ENCODE results near the gene DNHD1.

DNA sequence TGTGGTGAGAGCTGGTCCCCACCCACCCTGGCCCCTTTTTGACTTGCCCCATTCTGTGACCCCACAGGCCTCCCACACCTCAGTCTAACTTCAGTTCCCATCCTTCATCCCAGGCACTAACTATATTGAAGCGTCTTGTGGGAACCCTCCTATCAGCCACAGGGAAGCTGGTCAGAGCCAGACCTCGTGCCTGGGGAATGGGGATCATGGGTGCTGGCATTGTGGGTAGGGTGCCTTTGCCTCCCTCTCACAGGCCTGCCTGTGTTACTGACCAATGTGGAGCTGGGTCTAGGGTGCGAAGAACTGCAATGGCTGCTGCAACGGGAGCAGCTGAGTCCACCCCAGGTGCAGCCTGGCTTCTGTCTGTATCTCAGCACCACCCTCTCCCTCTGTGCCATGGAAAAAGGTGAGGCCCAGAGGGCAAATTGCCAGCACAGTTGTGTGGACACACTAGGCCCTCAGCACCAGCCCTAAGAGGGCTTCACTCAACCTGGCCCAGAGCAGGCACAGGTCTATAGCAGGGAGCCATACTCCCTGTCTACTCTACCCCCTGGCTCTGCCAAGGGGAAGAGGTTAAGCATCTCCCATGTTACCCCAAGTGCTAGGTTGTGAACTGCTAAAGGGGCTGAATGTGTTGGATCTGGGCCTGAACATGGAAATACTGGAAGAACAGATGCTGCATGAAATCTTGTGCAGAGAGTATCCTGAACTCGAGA, 69.1 kb downstream of the DNHD1 start:
- TF ChIP-seq POLR2A (IDR thresholded peaks at IDR 0.05; ENCODE audit: low read depth, low read length), result no peak
- TF ChIP-seq, protein P1, sequence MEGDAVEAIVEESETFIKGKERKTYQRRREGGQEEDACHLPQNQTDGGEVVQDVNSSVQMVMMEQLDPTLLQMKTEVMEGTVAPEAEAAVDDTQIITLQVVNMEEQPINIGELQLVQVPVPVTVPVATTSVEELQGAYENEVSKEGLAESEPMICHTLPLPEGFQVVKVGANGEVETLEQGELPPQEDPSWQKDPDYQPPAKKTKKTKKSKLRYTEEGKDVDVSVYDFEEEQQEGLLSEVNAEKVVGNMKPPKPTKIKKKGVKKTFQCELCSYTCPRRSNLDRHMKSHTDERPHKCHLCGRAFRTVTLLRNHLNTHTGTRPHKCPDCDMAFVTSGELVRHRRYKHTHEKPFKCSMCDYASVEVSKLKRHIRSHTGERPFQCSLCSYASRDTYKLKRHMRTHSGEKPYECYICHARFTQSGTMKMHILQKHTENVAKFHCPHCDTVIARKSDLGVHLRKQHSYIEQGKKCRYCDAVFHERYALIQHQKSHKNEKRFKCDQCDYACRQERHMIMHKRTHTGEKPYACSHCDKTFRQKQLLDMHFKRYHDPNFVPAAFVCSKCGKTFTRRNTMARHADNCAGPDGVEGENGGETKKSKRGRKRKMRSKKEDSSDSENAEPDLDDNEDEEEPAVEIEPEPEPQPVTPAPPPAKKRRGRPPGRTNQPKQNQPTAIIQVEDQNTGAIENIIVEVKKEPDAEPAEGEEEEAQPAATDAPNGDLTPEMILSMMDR (conservative IDR thresholded peaks at IDR 0.05; ENCODE audit: low read depth, low read length), result no peak
- TF ChIP-seq MXI1 (IDR thresholded peaks at IDR 0.05; ENCODE audit: borderline replicate concordance, low read depth, low read length), result no peak
- no peak for TF ChIP-seq MAFK (IDR thresholded peaks at IDR 0.05; ENCODE audit: low read depth, low read length)
- TF ChIP-seq CEBPB (IDR thresholded peaks at IDR 0.05; ENCODE audit: low read depth, low read length), result no peak
- TF ChIP-seq RAD21 (IDR thresholded peaks at IDR 0.05; ENCODE audit: low read length), result no peak
